B cell (primary cell): ENCODE measurements around the gene BAIAP2L1.

ENCODE experiments used
- CTCF ChIP-seq: fragments of 200-600 bp; IDR thresholded peaks from one replicate; pipeline ENCODE4 v1.8.0; 2022; ENCODE audit warnings: antibody characterized with exemption, mild to moderate bottlenecking
- EZH2 ChIP-seq: IDR thresholded peaks from 2 replicates; pipeline ENCODE4 v1.6.1; 2012; ENCODE audit warnings: borderline replicate concordance, low read depth, mild to moderate bottlenecking, moderate library complexity, low read length; ENCODE audit not compliant: insufficient read depth, poor library complexity, severe bottlenecking

GRCh38 chr7:98375664-98376063 lies 25.2 kb downstream of the BAIAP2L1 start:
- TF ChIP-seq CTCF (no peak), EZH2 (no peak)
